ENCODE data around the gene PANX2.
"Not testable (repeated sequence)": the region's sequence is repeated elsewhere in the genome, so short reads cannot be mapped to it uniquely, and the experiment has no call there.

Gene PANX2

GRCh38 chr22:50134481-50134880, 36.0 kb upstream of the PANX2 start:
- no peak overlapping the region for H3K27ac ChIP-seq
- TF ChIP-seq ZFX (IDR thresholded peaks at IDR 0.05) (no peak), CTCF (conservative IDR thresholded peaks at IDR 0.05) (no peak)

GRCh38 chr22:50136581-50137015, 33.9 kb upstream of the PANX2 start:
- H3K27ac ChIP-seq = peak overlapping the region; percentile 54
- TF ChIP-seq ZFX (IDR thresholded peaks at IDR 0.05) = no peak

DNA sequence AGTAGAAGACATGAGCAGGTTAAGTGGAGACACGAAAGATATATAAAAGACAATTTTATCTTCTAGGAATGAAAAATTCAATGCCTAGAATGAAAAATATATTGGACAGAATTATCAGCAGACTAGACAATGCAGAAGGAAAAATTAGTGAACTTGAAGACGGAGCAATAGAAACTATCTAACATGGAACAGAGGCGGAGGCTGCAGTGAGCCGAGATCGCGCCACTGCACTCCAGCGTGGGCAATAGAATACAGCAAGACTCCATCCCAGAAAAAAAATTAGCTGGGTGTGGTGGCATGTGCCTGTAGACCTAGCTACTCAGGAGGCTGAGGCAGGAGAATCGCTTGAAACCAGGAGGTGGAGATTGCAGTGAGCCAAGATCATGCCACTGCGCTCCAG, 33.3 kb upstream of the PANX2 start:
- H3K27ac ChIP-seq = not testable (repeated sequence)

- TF ChIP-seq CTCF (conservative IDR thresholded peaks at IDR 0.05) (no peak), ZFX (IDR thresholded peaks at IDR 0.05) (no peak)
- H3K27ac ChIP-seq = no peak overlapping the region
Measured at GRCh38 chr22:50138041-50138440, 32.5 kb upstream of the PANX2 start.

- TF ChIP-seq ZFX (IDR thresholded peaks at IDR 0.05) (no peak), CTCF (conservative IDR thresholded peaks at IDR 0.05) (no peak)
- H3K27ac ChIP-seq = no peak overlapping the region
Measured at GRCh38 chr22:50138988-50139387, 31.5 kb upstream of the PANX2 start.

DNA sequence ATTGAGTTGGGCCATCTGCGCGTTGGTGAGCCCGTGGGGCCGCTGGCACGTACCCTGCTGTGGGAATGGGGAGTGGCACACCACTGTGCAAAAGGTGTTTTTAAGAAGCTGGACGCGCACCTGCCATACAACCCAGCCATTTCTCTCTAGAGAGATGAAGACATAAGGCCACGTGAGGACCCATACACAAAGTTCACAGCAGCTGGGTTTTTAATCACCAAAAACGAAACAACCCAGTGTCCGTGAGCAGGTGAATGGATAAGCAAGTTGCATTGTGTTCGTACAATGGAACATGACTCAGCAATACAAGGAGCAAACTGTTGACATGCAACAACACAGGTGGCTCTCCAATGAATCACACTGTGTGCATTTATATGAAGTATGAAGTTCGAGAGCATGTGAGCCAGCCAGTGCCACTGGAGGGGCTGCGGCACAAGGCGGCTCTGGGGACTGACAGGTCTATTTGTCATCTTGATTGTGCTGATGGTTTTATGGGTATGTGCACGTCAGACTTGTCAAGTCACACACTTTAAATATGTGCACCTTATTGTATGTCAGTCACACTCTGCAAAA, 30.6 kb upstream of the PANX2 start:
- no peak for TF ChIP-seq CTCF (conservative IDR thresholded peaks at IDR 0.05)
- TF ChIP-seq ZFX (IDR thresholded peaks at IDR 0.05) = no peak
- peak overlapping the region; percentile 42 for H3K27ac ChIP-seq

DNA sequence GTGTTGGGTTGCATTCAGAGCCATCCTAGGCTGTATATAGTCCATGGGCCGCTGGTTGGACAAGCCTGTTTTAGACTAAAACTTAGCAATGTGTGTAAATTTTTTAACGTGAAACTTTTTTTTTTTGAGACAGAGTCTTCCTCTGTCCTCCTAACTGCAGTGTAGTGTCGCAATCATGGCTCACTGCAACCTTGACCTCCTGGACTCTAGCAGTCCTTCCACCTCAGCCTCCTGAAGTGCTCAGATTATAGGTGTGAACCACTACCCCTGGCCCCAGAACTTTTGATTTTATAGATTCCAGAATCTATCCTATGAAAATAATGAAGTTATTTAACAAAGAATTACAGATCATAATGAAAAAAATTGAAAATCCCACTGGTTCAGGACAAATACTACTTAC, 29.9 kb upstream of the PANX2 start:
- peak overlapping the region; percentile 59 for H3K27ac ChIP-seq
- TF ChIP-seq ZFX (IDR thresholded peaks at IDR 0.05) (no peak), CTCF (conservative IDR thresholded peaks at IDR 0.05) (no peak)

DNA sequence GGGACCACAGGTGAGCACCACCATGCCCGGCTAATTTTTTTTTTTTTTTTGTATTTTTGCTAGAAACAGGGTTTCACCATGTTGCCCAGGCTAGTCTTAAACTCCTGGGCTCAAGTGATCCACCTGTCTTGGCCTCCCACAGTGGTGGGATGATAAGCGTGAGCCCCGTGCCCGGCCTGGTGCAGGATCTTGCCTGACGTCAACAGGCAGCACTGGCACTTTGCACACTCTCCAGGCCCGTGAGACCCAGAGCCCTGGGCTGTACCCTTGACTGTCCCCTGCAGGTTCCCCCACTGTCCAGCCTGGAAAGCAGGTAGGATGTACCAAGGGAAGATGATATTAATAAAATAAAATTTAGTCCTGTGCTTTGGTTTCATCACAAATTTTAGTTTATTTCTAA, 29.1 kb upstream of the PANX2 start:
- H3K27ac ChIP-seq = peak overlapping the region; percentile 59
- TF ChIP-seq CTCF (conservative IDR thresholded peaks at IDR 0.05) (no peak), ZFX (IDR thresholded peaks at IDR 0.05) (no peak)

Data from C4-2B (cell line).